Upper lobe of left lung (tissue), 6 donors: Measurements from ENCODE around the gene ILDR2. TPM values are rescaled to one million over a fixed set of nuclear protein-coding genes. Genes with fewer than 3 reads are reported as not detected.

Experiments used
- ATAC-seq, 2 donors: fragments of 200-7000 bp; cut with Tn5 transposase; one replicate each; pipeline ENCODE4 v1.9.1; 2022; ENCODE audit warnings: mild to moderate bottlenecking in 2 of 2, moderate library complexity in 2 of 2; ENCODE audit not compliant: low FRiP score in 2 of 2
- DNase-seq, 2 donors: peaks; one replicate each; pipeline ENCODE4 v3.0.0-alpha.2; 2019 to 2020
- H3K27ac ChIP-seq, 4 donors: fragments of 200-600 bp; sonication (generic); one replicate each; pipeline ENCODE4 v1.5.1; 2016 to 2019
- H3K27me3 ChIP-seq, 4 donors: fragments of 200-600 bp; sonication (generic); one replicate each; pipeline ENCODE4 v1.5.1; 2017 to 2019
- H3K36me3 ChIP-seq, 4 donors: fragments of 200-600 bp; sonication (generic); one replicate each; pipeline ENCODE4 v1.5.1; 2016 to 2019
- H3K4me1 ChIP-seq, 4 donors: fragments of 200-600 bp; sonication (generic); one replicate each; pipeline ENCODE4 v1.5.1; 2018 to 2019
- H3K4me3 ChIP-seq, 4 donors: fragments of 200-600 bp; sonication (generic); one replicate each; pipeline ENCODE4 v1.5.1; 2017 to 2019; ENCODE audit warnings: mild to moderate bottlenecking in 2 of 4, moderate library complexity in 1 of 4
- H3K9me3 ChIP-seq, 4 donors: fragments of 200-600 bp; sonication (generic); one replicate each; pipeline ENCODE4 v1.5.1; 2018 to 2019
- EP300 ChIP-seq, 4 donors: sonication (generic); formaldehyde crosslinking; IDR thresholded peaks; one replicate each; pipeline ENCODE4 v1.5.1; 2017; ENCODE audit warnings: antibody characterized with exemption in 4 of 4, control low read depth in 2 of 4
- POLR2A ChIP-seq, 4 donors: fragments of 450-650 bp; IDR thresholded peaks; one replicate each; pipeline ENCODE4 v1.5.1; 2016 to 2017; ENCODE audit warnings: antibody characterized with exemption in 4 of 4, mild to moderate bottlenecking in 2 of 4
- POLR2AphosphoS5 ChIP-seq, 2 donors: sonication (generic); formaldehyde crosslinking; IDR thresholded peaks; one replicate each; pipeline ENCODE4 v1.5.1; 2017; ENCODE audit warnings: antibody characterized with exemption in 2 of 2
- WGBS, 2 donors: methylation state at CpG; one replicate each; pipeline ENCODE4 v1.1.5; 2017 to 2018; 5-methylcytosine and 5-hydroxymethylcytosine counted together
- total RNA-seq, 6 donors: library from RNA; depleted of rRNA in 4 of 6; stranded (reverse); fragments of >200 nt in 4 of 6; gene quantifications; one replicate each; pipeline versions ENCODE4 v1.1.0 to v1.2.1, GENCODE V29; 2016 to 2021
- TF ChIP-seq, protein P1 (sequence below), 6 experiments: fragments of 450-650 bp in 4 of 6; fragments of 200-600 bp in 2 of 6; sonication (generic) in 2 of 6; IDR thresholded peaks; one replicate each; pipeline ENCODE4 v1.5.1; 2016 to 2019; ENCODE audit warnings: antibody characterized with exemption in 6 of 6
- donor health status: DM: no; HTN: no; CAD: no; lungs with moderate emphysema.
- donor health status: DM: no; HTN: yes; CAD: no; lungs with severe emphysema.

ILDR2 gene
- total RNA-seq, 6 donors from 2014 or later = under 0.01 to 3.3 (median 0.84) TPM

DNA sequence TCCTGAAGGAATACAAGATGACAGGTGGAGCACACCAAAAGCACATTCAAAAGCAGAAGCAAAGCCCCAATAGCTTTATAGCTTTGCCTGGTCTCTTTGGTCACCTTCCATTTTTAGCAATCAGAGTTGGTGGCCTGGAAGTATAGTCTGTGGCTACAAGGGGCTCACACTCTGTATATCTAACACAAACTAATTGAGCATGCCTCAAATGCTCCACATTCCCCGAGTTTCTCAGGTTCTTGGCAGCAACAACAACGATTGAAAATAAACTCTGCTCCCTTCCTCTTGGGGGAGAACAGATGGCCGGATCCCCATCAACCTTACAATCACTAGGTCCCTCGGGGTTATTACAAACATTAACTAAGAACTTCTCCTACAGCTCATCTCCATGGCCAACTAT, 74.4 kb downstream of the ILDR2 start:
- H3K36me3 ChIP-seq = no peaks in the 10 kb centered on the region
- H3K9me3 ChIP-seq = peaks cover 0 to 6% (median 5%) of the 10 kb centered on the region in 4 donors
- WGBS, 2 donors = 36% methylated on average over 4 of the region's 4 CpGs
- ATAC-seq = no peak
- no peak overlapping the region for H3K4me3 ChIP-seq
- H3K4me1 ChIP-seq = no peaks in the 10 kb centered on the region
- H3K27ac ChIP-seq = no peak overlapping the region
- no peak for TF ChIP-seq POLR2A (IDR thresholded peaks at IDR 0.05)
- TF ChIP-seq EP300 (IDR thresholded peaks at IDR 0.05) = no peak
- no peak for TF ChIP-seq POLR2AphosphoS5 (IDR thresholded peaks at IDR 0.05)
- TF ChIP-seq, protein P1, sequence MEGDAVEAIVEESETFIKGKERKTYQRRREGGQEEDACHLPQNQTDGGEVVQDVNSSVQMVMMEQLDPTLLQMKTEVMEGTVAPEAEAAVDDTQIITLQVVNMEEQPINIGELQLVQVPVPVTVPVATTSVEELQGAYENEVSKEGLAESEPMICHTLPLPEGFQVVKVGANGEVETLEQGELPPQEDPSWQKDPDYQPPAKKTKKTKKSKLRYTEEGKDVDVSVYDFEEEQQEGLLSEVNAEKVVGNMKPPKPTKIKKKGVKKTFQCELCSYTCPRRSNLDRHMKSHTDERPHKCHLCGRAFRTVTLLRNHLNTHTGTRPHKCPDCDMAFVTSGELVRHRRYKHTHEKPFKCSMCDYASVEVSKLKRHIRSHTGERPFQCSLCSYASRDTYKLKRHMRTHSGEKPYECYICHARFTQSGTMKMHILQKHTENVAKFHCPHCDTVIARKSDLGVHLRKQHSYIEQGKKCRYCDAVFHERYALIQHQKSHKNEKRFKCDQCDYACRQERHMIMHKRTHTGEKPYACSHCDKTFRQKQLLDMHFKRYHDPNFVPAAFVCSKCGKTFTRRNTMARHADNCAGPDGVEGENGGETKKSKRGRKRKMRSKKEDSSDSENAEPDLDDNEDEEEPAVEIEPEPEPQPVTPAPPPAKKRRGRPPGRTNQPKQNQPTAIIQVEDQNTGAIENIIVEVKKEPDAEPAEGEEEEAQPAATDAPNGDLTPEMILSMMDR (IDR thresholded peaks at IDR 0.05) = no peak
- no peak for DNase-seq
- H3K27me3 ChIP-seq = no peaks in the 10 kb centered on the region

DNA sequence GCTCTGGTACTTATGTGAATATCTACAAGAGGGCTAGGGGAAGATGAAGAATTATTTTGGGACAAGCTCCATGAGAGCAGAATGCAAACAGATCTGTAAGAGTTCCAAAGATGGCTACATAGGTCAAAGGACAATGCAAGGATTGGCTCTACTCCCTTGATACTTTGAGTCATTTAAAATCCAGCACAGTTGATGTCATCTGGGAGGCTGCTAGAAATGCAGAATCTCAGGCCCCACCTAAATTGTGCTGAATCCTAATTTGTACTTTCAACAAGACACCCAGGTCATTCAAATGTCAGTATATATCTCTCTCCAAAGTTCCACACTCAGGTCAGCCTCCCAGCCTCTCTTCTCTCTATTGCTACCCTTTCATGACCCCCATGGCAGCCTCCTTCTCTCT, 75.6 kb downstream of the ILDR2 start:
- TF ChIP-seq POLR2AphosphoS5 (IDR thresholded peaks at IDR 0.05) = no peak
- no peak for TF ChIP-seq EP300 (IDR thresholded peaks at IDR 0.05)
- TF ChIP-seq, protein P1 (IDR thresholded peaks at IDR 0.05) = no peak
- no peak for TF ChIP-seq POLR2A (IDR thresholded peaks at IDR 0.05)
- ATAC-seq = no peak

DNA sequence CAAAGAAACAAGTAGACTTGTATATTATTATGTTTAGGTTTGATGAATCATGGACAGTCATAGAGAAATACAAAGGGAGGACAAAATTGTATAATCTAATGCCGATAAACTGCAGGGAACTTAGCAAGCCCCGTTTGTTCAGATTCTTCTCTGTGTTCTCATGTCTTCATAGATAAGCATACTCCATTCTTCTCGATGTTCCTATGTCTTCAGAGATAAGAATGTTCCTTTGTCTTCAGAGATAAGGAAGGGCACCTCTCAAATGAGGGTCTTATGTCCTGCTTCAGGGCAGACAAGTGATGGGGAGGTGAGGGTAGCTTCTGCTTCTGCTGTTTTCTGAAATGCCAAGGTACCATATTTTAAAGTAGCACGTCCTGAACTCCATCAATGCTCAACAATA, 79.6 kb downstream of the ILDR2 start:
- H3K9me3 ChIP-seq = peaks cover 0 to 6% (median 5%) of the 10 kb centered on the region in 4 donors
- no peaks in the 10 kb centered on the region for H3K4me1 ChIP-seq
- no peak for ATAC-seq
- no peak overlapping the region for H3K27ac ChIP-seq
- 62 to 75% methylated on average over 4 of the region's 4 CpGs for WGBS, 2 donors
- no peaks in the 10 kb centered on the region for H3K27me3 ChIP-seq
- no peak overlapping the region for H3K4me3 ChIP-seq
- H3K36me3 ChIP-seq = no peaks in the 10 kb centered on the region
- no peak for DNase-seq
- no peak for TF ChIP-seq EP300 (IDR thresholded peaks at IDR 0.05)

More for the DNA sequence above, 75.6 kb downstream of the ILDR2 start:
- H3K27me3 ChIP-seq = no peaks in the 10 kb centered on the region
- no peak overlapping the region for H3K4me3 ChIP-seq
- no peak overlapping the region for H3K27ac ChIP-seq
- H3K36me3 ChIP-seq = no peaks in the 10 kb centered on the region
- H3K4me1 ChIP-seq = no peaks in the 10 kb centered on the region
- no peak for DNase-seq
- H3K9me3 ChIP-seq = peaks cover 0 to 6% (median 5%) of the 10 kb centered on the region in 4 donors

DNA sequence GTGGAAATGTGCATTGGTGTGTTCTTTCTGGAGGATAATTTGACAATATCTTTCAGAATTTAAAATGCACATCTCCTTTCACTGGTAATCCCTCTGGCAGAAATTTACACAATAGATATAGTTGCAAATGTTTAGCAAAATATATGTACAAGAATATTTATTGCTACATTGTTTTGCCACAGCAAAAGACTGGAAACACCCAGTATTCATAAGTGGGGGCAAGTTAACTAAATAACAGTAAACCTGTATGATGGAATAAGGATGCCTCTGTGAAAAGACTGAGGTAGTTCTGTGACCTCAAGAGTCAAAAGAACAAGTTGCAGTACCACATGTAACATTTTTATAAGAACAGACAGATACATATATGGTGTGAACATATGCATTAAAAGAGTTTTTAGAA, 85.6 kb downstream of the ILDR2 start:
- no peak for DNase-seq
- Histone ChIP-seq H3K27me3 (peaks cover 0 to under 1% (median 0%) of the 10 kb centered on the region in 4 donors), H3K4me1 (no peaks in the 10 kb centered on the region), H3K9me3 (no peaks in the 10 kb centered on the region), H3K4me3 (no peak overlapping the region), H3K27ac (no peak overlapping the region), H3K36me3 (no peaks in the 10 kb centered on the region)
- ATAC-seq = no peak
- TF ChIP-seq, protein P1 (IDR thresholded peaks at IDR 0.05) = no peak
- TF ChIP-seq EP300 (IDR thresholded peaks at IDR 0.05) = no peak
- TF ChIP-seq POLR2A (IDR thresholded peaks at IDR 0.05) = no peak
- no peak for TF ChIP-seq POLR2AphosphoS5 (IDR thresholded peaks at IDR 0.05)

DNA sequence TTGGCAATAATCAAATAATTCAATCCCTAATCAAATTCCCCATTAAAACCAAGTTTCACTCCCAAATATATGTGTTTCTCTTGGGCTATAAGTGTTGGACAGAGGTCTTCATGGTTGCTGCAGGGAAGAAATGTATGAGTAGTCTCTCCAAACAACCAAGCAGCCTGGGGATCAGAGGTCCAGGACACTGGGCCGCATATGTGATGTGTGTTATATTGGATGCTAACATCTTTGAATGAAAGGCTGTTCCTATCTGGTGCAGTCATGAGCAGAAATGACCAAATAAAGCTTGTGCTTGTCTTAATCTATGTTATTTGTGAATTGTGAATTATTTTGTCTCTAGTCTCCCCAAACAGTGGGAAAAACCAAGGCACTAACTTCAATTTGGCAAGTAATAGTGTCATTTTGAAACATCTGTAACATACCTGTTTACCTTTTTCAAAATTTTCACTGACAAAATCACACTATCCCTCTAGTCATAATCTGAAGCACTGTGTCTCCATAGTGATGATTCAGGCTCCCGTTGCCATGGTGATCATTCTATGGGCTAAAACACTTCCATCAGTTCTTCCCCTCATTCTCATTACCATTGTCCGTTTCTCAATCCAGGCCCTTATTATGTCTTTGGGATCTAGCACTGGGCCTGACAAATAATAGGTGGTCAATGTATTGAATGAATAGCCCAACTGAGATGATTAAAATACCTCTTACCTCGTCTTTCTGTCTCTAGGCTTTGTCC, 86.8 kb downstream of the ILDR2 start:
- H3K4me1 ChIP-seq = peaks cover 6 to 10% (median 7%) of the 10 kb centered on the region in 4 donors
- no peaks in the 10 kb centered on the region for H3K36me3 ChIP-seq
- ATAC-seq = no peak
- no peak overlapping the region for H3K27ac ChIP-seq
- TF ChIP-seq EP300 (IDR thresholded peaks at IDR 0.05) (no peak), POLR2A (IDR thresholded peaks at IDR 0.05) (no peak), POLR2AphosphoS5 (IDR thresholded peaks at IDR 0.05) (no peak)
- TF ChIP-seq, protein P1 (IDR thresholded peaks at IDR 0.05) = no peak
- no peak overlapping the region for H3K4me3 ChIP-seq
- no peak for DNase-seq
- no peaks in the 10 kb centered on the region for H3K9me3 ChIP-seq
- H3K27me3 ChIP-seq = peaks cover 0 to 10% (median 4%) of the 10 kb centered on the region in 4 donors
- WGBS, 2 donors = 79 to 84% methylated on average over 4 of the region's 4 CpGs
